DOHH2 (cell line): Measurements from ENCODE around the gene ANAPC1.
"Not testable (repeated sequence)": the region's sequence is repeated elsewhere in the genome, so short reads cannot be mapped to it uniquely, and the experiment has no call there.

Experiments
- H3F3A ChIP-seq: fragments of 200-600 bp; sonication (generic), shearing (Covaris generic); 2 replicates; pipeline ENCODE4 v1.6.0; 2016; ENCODE audit warnings: antibody characterized with exemption, mild to moderate bottlenecking; ENCODE audit not compliant: control insufficient read depth, insufficient read depth
- H3K27ac ChIP-seq: fragments of 200-600 bp; sonication (generic); 2 replicates; pipeline ENCODE4 v1.5.1; 2014; ENCODE audit warnings: low read depth, mild to moderate bottlenecking, low read length, moderate library complexity
- H3K27me3 ChIP-seq: fragments of 200-600 bp; sonication (generic); 2 replicates; pipeline ENCODE4 v1.6.1; 2014; ENCODE audit warnings: mild to moderate bottlenecking, low read length, mixed read lengths; ENCODE audit not compliant: control insufficient read depth
- H3K36me3 ChIP-seq: fragments of 200-600 bp; sonication (generic); 2 replicates; pipeline ENCODE4 v1.6.1; 2014; ENCODE audit warnings: mild to moderate bottlenecking, low read length, moderate library complexity, mixed read lengths; ENCODE audit not compliant: control insufficient read depth
- H3K4me1 ChIP-seq: fragments of 200-600 bp; sonication (generic); 2 replicates; pipeline ENCODE4 v1.6.1; 2014; ENCODE audit warnings: mild to moderate bottlenecking, low read length, mixed read lengths; ENCODE audit not compliant: control insufficient read depth
- H3K4me2 ChIP-seq: fragments of 200-600 bp; sonication (generic); 2 replicates; pipeline ENCODE4 v1.6.0; 2014; ENCODE audit warnings: mild to moderate bottlenecking, low read length, moderate library complexity
- H3K4me3 ChIP-seq: fragments of 200-600 bp; sonication (generic); 2 replicates; pipeline ENCODE4 v1.5.1; 2014; ENCODE audit warnings: mild to moderate bottlenecking, low read length, mixed read lengths
- H3K79me2 ChIP-seq: fragments of 200-600 bp; sonication (generic); 2 replicates; pipeline ENCODE4 v1.6.1; 2014; ENCODE audit warnings: mild to moderate bottlenecking, low read length, mixed read lengths; ENCODE audit not compliant: control insufficient read depth
- H3K9me2 ChIP-seq: fragments of 200-600 bp; sonication (generic); replicated peaks from 2 replicates; pipeline ENCODE4 v1.6.1; 2014; ENCODE audit warnings: mild to moderate bottlenecking, low read length, mixed read lengths; ENCODE audit not compliant: control insufficient read depth
- H3K9me3 ChIP-seq: fragments of 200-600 bp; sonication (generic); 2 replicates; pipeline ENCODE4 v1.6.1; 2014; ENCODE audit warnings: antibody characterized with exemption, low read length, mixed read lengths; ENCODE audit not compliant: control insufficient read depth, insufficient read depth
- H4K20me1 ChIP-seq: fragments of 200-600 bp; sonication (generic); 2 replicates; pipeline ENCODE4 v1.6.0; 2014; ENCODE audit warnings: low read depth, mild to moderate bottlenecking, antibody characterized with exemption, low read length, moderate library complexity; ENCODE audit not compliant: control insufficient read depth, insufficient read depth
- CTCF ChIP-seq: fragments of 200-600 bp; sonication (generic); IDR thresholded peaks from one replicate; pipeline ENCODE4 v1.5.1; 2014; ENCODE audit warnings: antibody characterized with exemption, mild to moderate bottlenecking, low read depth, low read length; ENCODE audit not compliant: poor library complexity, severe bottlenecking
- EZH2phosphoT487 ChIP-seq: fragments of 200-600 bp; sonication (generic); IDR thresholded peaks from 2 replicates; pipeline ENCODE4 v1.6.1; 2017; ENCODE audit warnings: borderline replicate concordance, mild to moderate bottlenecking, antibody characterized with exemption, low read length, moderate library complexity, mixed read lengths

The ANAPC1 gene

GRCh38 chr2:111918383-111918806 is 34.4 kb upstream of the ANAPC1 start:
- Histone ChIP-seq H3K36me3 (no peaks in the 10 kb centered on the region), H3K4me2 (no peak overlapping the region), H4K20me1 (no peaks in the 10 kb centered on the region), H3K9me3 (no peaks in the 10 kb centered on the region), H3K79me2 (no peaks in the 10 kb centered on the region), H3F3A (no peaks in the 10 kb centered on the region), H3K4me3 (no peak overlapping the region), H3K27ac (no peak overlapping the region), H3K27me3 (no peaks in the 10 kb centered on the region), H3K9me2 (no peaks in the 10 kb centered on the region), H3K4me1 (no peaks in the 10 kb centered on the region)
- TF ChIP-seq CTCF (no peak), EZH2phosphoT487 (no peak)

GRCh38 chr2:111917106-111917505 is 33.1 kb upstream of the ANAPC1 start:
- no peak overlapping the region for H3K4me3 ChIP-seq
- H3K27ac ChIP-seq, result no peak overlapping the region
- no peaks in the 10 kb centered on the region for H3K9me2 ChIP-seq
- peaks cover 5% of the 10 kb centered on the region; the same call in 1 of the 2 replicates for H3K27me3 ChIP-seq
- no peaks in the 10 kb centered on the region for H3K79me2 ChIP-seq
- no peaks in the 10 kb centered on the region for H3K36me3 ChIP-seq
- no peaks in the 10 kb centered on the region for H4K20me1 ChIP-seq
- H3K4me2 ChIP-seq, result no peak overlapping the region
- H3K4me1 ChIP-seq, result no peaks in the 10 kb centered on the region
- no peak for TF ChIP-seq EZH2phosphoT487
- TF ChIP-seq CTCF, result no peak
- H3F3A ChIP-seq, result no peaks in the 10 kb centered on the region
- no peaks in the 10 kb centered on the region for H3K9me3 ChIP-seq

- Histone ChIP-seq H3F3A (no peaks in the 10 kb centered on the region), H4K20me1 (no peaks in the 10 kb centered on the region), H3K36me3 (no peaks in the 10 kb centered on the region), H3K4me3 (no peak overlapping the region), H3K4me1 (no peaks in the 10 kb centered on the region), H3K27ac (no peak overlapping the region), H3K4me2 (no peak overlapping the region), H3K79me2 (no peaks in the 10 kb centered on the region), H3K9me3 (no peaks in the 10 kb centered on the region), H3K27me3 (peaks cover 5% of the 10 kb centered on the region; the same call in 1 of the 2 replicates), H3K9me2 (no peaks in the 10 kb centered on the region)
- TF ChIP-seq CTCF (no peak), EZH2phosphoT487 (no peak)
Measured at GRCh38 chr2:111912547-111912946, 28.6 kb upstream of the ANAPC1 start.

- not testable (repeated sequence) for H3K9me2 ChIP-seq, H3F3A ChIP-seq, H4K20me1 ChIP-seq, H3K27ac ChIP-seq, H3K27me3 ChIP-seq, H3K9me3 ChIP-seq, H3K36me3 ChIP-seq, H3K4me2 ChIP-seq, H3K4me1 ChIP-seq, H3K79me2 ChIP-seq, H3K4me3 ChIP-seq
Measured at GRCh38 chr2:111911295-111911977, 27.4 kb upstream of the ANAPC1 start.
